GM19395 (cell line): Measurements from ENCODE around the gene TRMT10C.
"Not testable (repeated sequence)": the region's sequence is repeated elsewhere in the genome, so short reads cannot be mapped to it uniquely, and the experiment has no call there.

Experiments used
- ATAC-seq: cut with Tn5 transposase; IDR thresholded peaks from one replicate; pipeline ENCODE4 v1.9.1; 2021; ENCODE audit warnings: mild to moderate bottlenecking, moderate library complexity; ENCODE audit not compliant: unreplicated experiment

Gene TRMT10C

GRCh38 chr3:101561630-101562328, at the start of gene TRMT10C:
TSS of gene TRMT10C (plus strand) at chr3:101561868. CDS start at chr3:101564782, 2,914 bp downstream.
- ATAC-seq, result peak; percentile 100

GRCh38 chr3:101512396-101512645, 49.3 kb upstream of the TRMT10C start:
- peak; percentile 42 for ATAC-seq

GRCh38 chr3:101512646-101513418, 48.8 kb upstream of the TRMT10C start, which contains the start of gene SENP7:
TSS of gene SENP7 (minus strand) at chr3:101513212. CDS start at chr3:101513130, 82 bp downstream.
- peak; percentile 75 for ATAC-seq

GRCh38 chr3:101513419-101513986, 48.2 kb upstream of the TRMT10C start:
- ATAC-seq, result peak; percentile 38

GRCh38 chr3:101518421-101518871, 43.2 kb upstream of the TRMT10C start:
- ATAC-seq, result peak; percentile 99

GRCh38 chr3:101519685-101520365, 41.8 kb upstream of the TRMT10C start:
- no peak for ATAC-seq

- ATAC-seq, result no peak
These were observed 40.4 kb upstream of the TRMT10C start for GRCh38 chr3:101521211-101521701.

- ATAC-seq, result no peak
These were observed 34.2 kb upstream of the TRMT10C start for GRCh38 chr3:101527441-101527840.

- no peak for ATAC-seq
These were observed 33.8 kb upstream of the TRMT10C start for GRCh38 chr3:101527906-101528305.

GRCh38 chr3:101529816-101530685, 31.6 kb upstream of the TRMT10C start:
- ATAC-seq, result no peak

GRCh38 chr3:101530686-101531047, 31.0 kb upstream of the TRMT10C start:
- ATAC-seq, result no peak

GRCh38 chr3:101531473-101532086, 30.1 kb upstream of the TRMT10C start:
- no peak for ATAC-seq

GRCh38 chr3:101532783-101533602, 28.7 kb upstream of the TRMT10C start:
- ATAC-seq, result no peak

GRCh38 chr3:101533603-101533968, 28.1 kb upstream of the TRMT10C start:
- ATAC-seq, result no peak

GRCh38 chr3:101535221-101535620, 26.4 kb upstream of the TRMT10C start:
- ATAC-seq, result no peak

GRCh38 chr3:101536266-101536665, 25.4 kb upstream of the TRMT10C start:
- no peak for ATAC-seq

- ATAC-seq, result not testable (repeated sequence)
These were observed 24.7 kb upstream of the TRMT10C start for GRCh38 chr3:101536955-101537354.

GRCh38 chr3:101542957-101543356, 18.7 kb upstream of the TRMT10C start:
- ATAC-seq, result no peak
